Endodermal cell (in vitro differentiated cells): ENCODE results near the gene IFNA14. TPM values are rescaled to one million over a fixed set of nuclear protein-coding genes. Genes with fewer than 3 reads are reported as not detected.

ENCODE experiments used
- DNase-seq: peaks from one replicate; pipeline ENCODE4 v3.0.0-alpha.2; 2017
- H3K27ac ChIP-seq: 2 replicates; pipeline ENCODE4 v1.5.1; 2013; ENCODE audit warnings: mild to moderate bottlenecking, low read depth, low read length, moderate library complexity
- H3K27me3 ChIP-seq: 2 replicates; pipeline ENCODE4 v1.6.1; 2013; ENCODE audit warnings: mild to moderate bottlenecking, low read length, moderate library complexity; ENCODE audit not compliant: insufficient read depth, control insufficient read depth, poor library complexity, severe bottlenecking
- H3K36me3 ChIP-seq: 2 replicates; pipeline ENCODE4 v1.7.0; 2013; ENCODE audit warnings: mild to moderate bottlenecking, low read length, moderate library complexity; ENCODE audit not compliant: control insufficient read depth, insufficient read depth
- H3K4me1 ChIP-seq: one replicate; pipeline ENCODE4 v1.7.0; 2013; ENCODE audit warnings: low read length; ENCODE audit not compliant: control insufficient read depth, insufficient read depth
- H3K4me3 ChIP-seq: 2 replicates; pipeline ENCODE4 v1.5.1; 2013; ENCODE audit warnings: mild to moderate bottlenecking, low read length, moderate library complexity
- H3K9ac ChIP-seq: 2 replicates; pipeline ENCODE4 v1.6.1; 2013; ENCODE audit warnings: mild to moderate bottlenecking, low read length, moderate library complexity; ENCODE audit not compliant: poor library complexity, severe bottlenecking; ENCODE audit errors: extremely low read depth
- H3K9me3 ChIP-seq: 2 replicates; pipeline ENCODE4 v1.6.1; 2013; ENCODE audit warnings: mild to moderate bottlenecking, low read length, moderate library complexity; ENCODE audit not compliant: control insufficient read depth
- H3K27ac Mint-ChIP-seq: 2 replicates; pipeline ENCODE4 v1.8.0; 2020; ENCODE audit warnings: mixed read lengths
- H3K27me3 Mint-ChIP-seq: 2 replicates; pipeline ENCODE4 v1.8.0; 2021; ENCODE audit warnings: mild to moderate bottlenecking, mixed read lengths; ENCODE audit not compliant: insufficient read depth
- H3K36me3 Mint-ChIP-seq: 2 replicates; pipeline ENCODE4 v1.8.0; 2020; ENCODE audit warnings: low read depth, mixed read lengths
- H3K4me1 Mint-ChIP-seq: 2 replicates; pipeline ENCODE4 v1.8.0; 2020; ENCODE audit warnings: mixed read lengths
- H3K4me3 Mint-ChIP-seq: 2 replicates; pipeline ENCODE4 v1.8.0; 2020; ENCODE audit warnings: mild to moderate bottlenecking, moderate library complexity, mixed read lengths
- H3K9me3 Mint-ChIP-seq: 2 replicates; pipeline ENCODE4 v1.8.0; 2020; ENCODE audit warnings: mild to moderate bottlenecking, mixed read lengths
- WGBS, 2 experiments: methylation state at CpG; one replicate each; pipeline versions ENCODE4 v1.1.5 to v1.1.7; 2013; ENCODE audit warnings: missing lambda C conversion rate in 2 of 2, mixed read lengths in 1 of 2; ENCODE audit not compliant: insufficient coverage in 1 of 2, insufficient read length in 1 of 2; 5-methylcytosine and 5-hydroxymethylcytosine counted together
- long read RNA-seq, 4 experiments: library from polyadenylated mRNA in 2 of 4; library from RNA in 1 of 4; library from capped mRNA in 1 of 4; stranded (forward) in 3 of 4; unstranded in 1 of 4; transcript quantifications; one replicate each; pipeline ENCODE4 v2.0.0, GENCODE V29; 2020 to 2021; ENCODE audit warnings: inconsistent platforms in 1 of 4
- polyA plus RNA-seq, 2 experiments: library from polyadenylated mRNA; stranded (reverse); fragments of 50-300 nt; gene quantifications; one replicate each; pipeline ENCODE4 v1.2.3, GENCODE V29; 2013
- total RNA-seq, 2 donors: library from RNA; stranded (reverse); fragmentation: NEBNext Ultra II Directional in 1 of 2; extraction: Animal tissue kit (Norgen Biotek cat#: 25700) in 1 of 2; gene quantifications; 2 replicates in 1 of 2; 3 replicates in 1 of 2; pipeline ENCODE4 v1.2.1, GENCODE V29; 2021
- TF ChIP-seq, protein P1 (sequence below): fragments of 200-600 bp; sonication (generic); conservative IDR thresholded peaks from 2 replicates; pipeline ENCODE4 v1.5.0; 2021; ENCODE audit warnings: antibody characterized with exemption, mild to moderate bottlenecking

Gene IFNA14
- total RNA-seq = not detected
- not detected for polyA plus RNA-seq (2013, experiment 1 of 2)
- polyA plus RNA-seq (2013, experiment 2 of 2) = not detected
- long read RNA-seq, experiment 1 = 0 reads
- long read RNA-seq, experiment 2 = 0 reads
- long read RNA-seq, experiment 3 = 0 reads
- long read RNA-seq, experiment 4 = 0 reads

DNA sequence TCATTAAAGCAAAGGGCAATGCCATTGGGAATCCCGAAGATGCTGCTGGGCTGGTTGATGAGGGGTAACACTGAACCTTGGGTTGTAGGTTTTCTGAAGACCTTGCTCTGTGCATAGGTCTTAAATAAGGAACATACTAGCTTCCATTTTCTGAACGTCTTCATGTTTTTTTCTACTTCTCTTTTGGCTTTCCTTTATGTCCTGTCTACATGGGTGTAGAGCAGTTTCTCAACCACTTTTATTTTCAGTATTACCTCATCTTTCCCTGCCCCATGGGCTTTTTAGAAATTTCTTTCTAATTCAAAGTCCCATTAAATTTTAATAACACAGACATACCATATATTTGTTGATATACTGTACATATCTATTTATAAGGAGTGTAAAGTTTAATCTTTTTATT, at the start of gene IFNA14:
Gene IFNA14, minus strand, starts transcription at position 95 of the 400 bp plus-strand sequence. Its CDS starts 70 bp downstream, at position 25.
- Histone ChIP-seq H3K27me3 (peaks cover 50% of the 10 kb centered on the region), H3K9me3 (no peaks in the 10 kb centered on the region), H3K27ac (no peak within 1 kb of the TSS), H3K4me3 (no peak within 1 kb of the TSS), H3K9ac (no peak within 1 kb of the TSS), H3K4me1 (no peaks in the 10 kb centered on the region), H3K36me3 (no peaks in the 10 kb centered on the region)
- DNase-seq = no peak
- Mint-ChIP-seq H3K36me3 (no peaks in the 10 kb centered on the region), H3K27me3 (peaks cover 65% of the 10 kb centered on the region), H3K9me3 (no peaks in the 10 kb centered on the region), H3K4me1 (no peaks in the 10 kb centered on the region), H3K27ac (no peak within 1 kb of the TSS), H3K4me3 (no peak within 1 kb of the TSS)
- TF ChIP-seq, protein P1, sequence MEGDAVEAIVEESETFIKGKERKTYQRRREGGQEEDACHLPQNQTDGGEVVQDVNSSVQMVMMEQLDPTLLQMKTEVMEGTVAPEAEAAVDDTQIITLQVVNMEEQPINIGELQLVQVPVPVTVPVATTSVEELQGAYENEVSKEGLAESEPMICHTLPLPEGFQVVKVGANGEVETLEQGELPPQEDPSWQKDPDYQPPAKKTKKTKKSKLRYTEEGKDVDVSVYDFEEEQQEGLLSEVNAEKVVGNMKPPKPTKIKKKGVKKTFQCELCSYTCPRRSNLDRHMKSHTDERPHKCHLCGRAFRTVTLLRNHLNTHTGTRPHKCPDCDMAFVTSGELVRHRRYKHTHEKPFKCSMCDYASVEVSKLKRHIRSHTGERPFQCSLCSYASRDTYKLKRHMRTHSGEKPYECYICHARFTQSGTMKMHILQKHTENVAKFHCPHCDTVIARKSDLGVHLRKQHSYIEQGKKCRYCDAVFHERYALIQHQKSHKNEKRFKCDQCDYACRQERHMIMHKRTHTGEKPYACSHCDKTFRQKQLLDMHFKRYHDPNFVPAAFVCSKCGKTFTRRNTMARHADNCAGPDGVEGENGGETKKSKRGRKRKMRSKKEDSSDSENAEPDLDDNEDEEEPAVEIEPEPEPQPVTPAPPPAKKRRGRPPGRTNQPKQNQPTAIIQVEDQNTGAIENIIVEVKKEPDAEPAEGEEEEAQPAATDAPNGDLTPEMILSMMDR = no peak
- WGBS, 2 experiments = 81 to 83% methylated on average over 1 to 2 of the region's 2 CpGs

DNA sequence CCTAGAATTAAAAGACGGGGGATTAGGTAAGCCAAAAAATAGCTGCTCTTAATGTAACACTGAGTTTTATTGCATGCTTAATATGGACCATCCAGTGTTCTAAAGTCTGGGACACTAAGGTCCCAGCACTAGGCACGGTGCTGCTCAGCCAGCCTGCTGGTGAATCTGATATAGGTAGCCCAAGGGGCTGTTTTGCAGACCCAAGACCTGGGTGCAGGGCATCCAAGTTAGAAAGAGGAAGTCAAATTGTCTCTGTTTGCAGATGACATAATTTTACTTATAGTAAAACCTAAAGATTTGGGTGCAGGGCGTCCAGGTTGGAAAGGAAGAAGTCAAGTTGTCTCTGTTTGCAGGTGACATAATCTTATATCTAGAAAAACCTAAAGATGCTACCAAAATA, 47.5 kb upstream of the IFNA14 start:
- Histone ChIP-seq H3K4me3 (no peak overlapping the region), H3K27me3 (peaks cover 76% of the 10 kb centered on the region), H3K9ac (no peak overlapping the region), H3K36me3 (no peaks in the 10 kb centered on the region), H3K4me1 (no peaks in the 10 kb centered on the region), H3K9me3 (no peaks in the 10 kb centered on the region), H3K27ac (no peak overlapping the region)
- Mint-ChIP-seq H3K4me1 (no peaks in the 10 kb centered on the region), H3K36me3 (no peaks in the 10 kb centered on the region), H3K27ac (no peak overlapping the region), H3K9me3 (no peaks in the 10 kb centered on the region), H3K4me3 (no peak overlapping the region), H3K27me3 (peaks cover 88% of the 10 kb centered on the region)
- 85 to 88% methylated on average over 1 to 3 of the region's 3 CpGs for WGBS, 2 experiments
- TF ChIP-seq, protein P1 = no peak
- no peak for DNase-seq

DNA sequence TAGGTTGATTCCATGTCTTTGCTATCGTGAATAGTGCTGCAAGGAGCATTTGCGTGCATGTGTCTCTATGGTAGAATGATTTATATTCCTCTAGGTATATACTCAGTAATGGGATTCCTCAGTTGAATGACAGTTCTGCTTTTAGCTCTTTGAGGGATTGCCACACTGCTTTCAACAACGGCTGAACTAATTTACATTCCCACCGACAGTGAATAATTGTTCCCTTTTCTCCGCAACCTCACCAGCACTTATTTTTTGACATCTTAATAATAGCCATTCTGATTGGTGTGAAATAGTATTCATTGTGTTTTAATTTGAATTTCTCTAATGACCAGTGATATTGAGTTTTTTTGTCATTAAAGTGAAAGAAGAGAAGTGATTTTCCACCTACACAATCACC, 46.9 kb upstream of the IFNA14 start:
- Histone ChIP-seq H3K4me1 (no peaks in the 10 kb centered on the region), H3K9me3 (no peaks in the 10 kb centered on the region), H3K9ac (no peak overlapping the region), H3K27me3 (peaks cover 76% of the 10 kb centered on the region), H3K4me3 (no peak overlapping the region), H3K36me3 (no peaks in the 10 kb centered on the region), H3K27ac (no peak overlapping the region)
- 83 to 92% methylated on average over 1 to 5 of the region's 5 CpGs for WGBS, 2 experiments
- Mint-ChIP-seq H3K4me3 (no peak overlapping the region), H3K36me3 (no peaks in the 10 kb centered on the region), H3K27me3 (peaks cover 91% of the 10 kb centered on the region), H3K9me3 (no peaks in the 10 kb centered on the region), H3K27ac (no peak overlapping the region), H3K4me1 (no peaks in the 10 kb centered on the region)
- DNase-seq = no peak
- TF ChIP-seq, protein P1 = no peak
